HG02981 (cell line): ENCODE results near the gene FAM227A.

ENCODE experiments used
- ATAC-seq: cut with Tn5 transposase; IDR thresholded peaks from one replicate; pipeline ENCODE4 v1.9.1; 2021; ENCODE audit warnings: mild to moderate bottlenecking, moderate library complexity; ENCODE audit not compliant: unreplicated experiment

Gene FAM227A

GRCh38 chr22:38549101-38549894 lies 106.9 kb downstream of the FAM227A start:
- ATAC-seq = no peak

DNA sequence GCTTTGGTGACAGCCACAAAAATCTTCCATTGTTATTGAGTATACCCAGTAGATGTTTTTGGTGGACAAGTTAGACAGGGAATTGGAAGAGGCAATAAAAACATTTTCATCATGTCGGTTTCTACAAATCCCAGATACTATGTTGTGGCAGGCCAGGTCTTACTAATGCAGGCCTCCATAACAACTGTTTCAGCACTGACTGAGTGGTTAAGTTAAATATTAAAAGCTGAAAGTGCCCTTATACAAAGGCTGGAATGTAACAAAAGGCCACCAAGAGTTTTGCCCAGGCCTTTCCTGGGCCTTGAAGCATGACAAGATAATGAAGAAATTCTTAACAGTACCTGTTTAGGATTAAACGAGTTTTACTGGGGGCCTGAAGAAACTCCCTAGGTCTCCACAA lies 115.5 kb downstream of the FAM227A start:
- ATAC-seq = no peak

DNA sequence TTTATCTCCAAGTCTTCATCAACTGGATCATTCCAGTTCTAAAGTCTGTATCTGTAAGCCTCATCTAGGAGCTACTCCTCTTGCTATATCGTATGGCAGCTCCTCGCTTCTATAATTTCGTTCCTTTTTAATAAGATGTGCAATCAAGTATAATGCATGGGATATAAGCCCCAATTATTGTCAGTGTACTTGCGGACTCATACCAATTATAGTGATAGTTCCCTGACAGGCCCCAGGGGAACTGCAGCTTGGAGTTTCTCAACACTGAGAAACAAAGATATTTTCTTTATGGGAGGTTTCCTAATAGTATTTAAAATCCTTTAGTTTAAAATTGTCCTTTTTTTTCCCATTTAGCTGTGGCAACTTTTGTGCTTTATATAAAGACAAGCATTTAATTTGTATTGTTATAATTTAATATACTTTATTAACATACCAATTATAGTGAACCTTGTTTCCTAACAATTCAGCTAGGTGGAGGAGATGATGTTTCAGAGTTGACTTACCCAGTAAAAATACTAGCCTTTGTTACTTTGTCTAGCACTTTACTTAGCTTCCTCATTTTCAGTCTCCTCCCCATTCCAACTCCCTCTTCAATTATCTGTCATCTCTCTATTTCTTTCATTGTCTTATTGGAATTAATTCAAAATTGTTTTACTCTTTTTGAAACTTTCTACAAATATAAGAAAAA lies 124.8 kb downstream of the FAM227A start:
- no peak for ATAC-seq
